Cardiac atrium fibroblast (primary cell): ENCODE results near the gene PRICKLE2. TPM values are rescaled to one million over a fixed set of nuclear protein-coding genes. Genes with fewer than 3 reads are reported as not detected.

Experiments
- total RNA-seq: library from RNA; depleted of rRNA; stranded (reverse); fragments of >200 nt; gene quantifications from 2 replicates; pipeline ENCODE4 v1.2.3, GENCODE V29; 2015

PRICKLE2 gene, protein sequence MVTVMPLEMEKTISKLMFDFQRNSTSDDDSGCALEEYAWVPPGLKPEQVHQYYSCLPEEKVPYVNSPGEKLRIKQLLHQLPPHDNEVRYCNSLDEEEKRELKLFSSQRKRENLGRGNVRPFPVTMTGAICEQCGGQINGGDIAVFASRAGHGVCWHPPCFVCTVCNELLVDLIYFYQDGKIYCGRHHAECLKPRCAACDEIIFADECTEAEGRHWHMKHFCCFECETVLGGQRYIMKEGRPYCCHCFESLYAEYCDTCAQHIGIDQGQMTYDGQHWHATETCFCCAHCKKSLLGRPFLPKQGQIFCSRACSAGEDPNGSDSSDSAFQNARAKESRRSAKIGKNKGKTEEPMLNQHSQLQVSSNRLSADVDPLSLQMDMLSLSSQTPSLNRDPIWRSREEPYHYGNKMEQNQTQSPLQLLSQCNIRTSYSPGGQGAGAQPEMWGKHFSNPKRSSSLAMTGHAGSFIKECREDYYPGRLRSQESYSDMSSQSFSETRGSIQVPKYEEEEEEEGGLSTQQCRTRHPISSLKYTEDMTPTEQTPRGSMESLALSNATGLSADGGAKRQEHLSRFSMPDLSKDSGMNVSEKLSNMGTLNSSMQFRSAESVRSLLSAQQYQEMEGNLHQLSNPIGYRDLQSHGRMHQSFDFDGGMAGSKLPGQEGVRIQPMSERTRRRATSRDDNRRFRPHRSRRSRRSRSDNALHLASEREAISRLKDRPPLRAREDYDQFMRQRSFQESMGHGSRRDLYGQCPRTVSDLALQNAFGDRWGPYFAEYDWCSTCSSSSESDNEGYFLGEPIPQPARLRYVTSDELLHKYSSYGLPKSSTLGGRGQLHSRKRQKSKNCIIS
- 13.7 and 23.3 TPM in 2 replicates for total RNA-seq

GRCh38 chr3:64224826-64225610, at the start of gene PRICKLE2:
PRICKLE2 (minus strand) TSS chr3:64225466; CDS start chr3:64198927, 26,539 bp downstream.

Other genes starting within 250 kb of the PRICKLE2 start
- 77.3 and 83.4 TPM in 2 replicates for gene PSMD6, start 202.0 kb downstream of the PRICKLE2 start, total RNA-seq